HCT116 (cell line): ENCODE results near the gene ATP6V0C. TPM values are rescaled to one million over a fixed set of nuclear protein-coding genes. Genes with fewer than 3 reads are reported as not detected.

ENCODE experiments used
- ATAC-seq: fragments of 200-7000 bp; cut with Tn5 transposase; 2 replicates; pipeline ENCODE4 v1.9.1; 2020; ENCODE audit warnings: mild to moderate bottlenecking, moderate library complexity
- BruUV-seq: library from RNA; stranded (reverse); fragments of 400-500 nt; replicated peaks from 2 replicates; lab custom pipeline; 2021; lab: Mats Ljungman, UMichigan
- CTCF ChIA-PET: fragments of 300-600 bp; sonication (Branson Sonifier 250); formaldehyde crosslinking; loops from one replicate; lab custom pipeline; 2021; ENCODE audit warnings: antibody characterized with exemption; lab: Charles Lee
- POLR2A ChIA-PET: fragments of 300-600, 350-600 bp; sonication (Branson Sonifier 250); formaldehyde crosslinking; loops from one replicate; lab custom pipeline; 2021; ENCODE audit warnings: antibody characterized with exemption; lab: Charles Lee
- RAD21 ChIA-PET, 2 experiments: fragments of 300-600 bp; sonication (Branson Sonifier 250); formaldehyde crosslinking; loops; one replicate each; lab custom pipeline; 2023; ENCODE audit warnings: low total read pairs in 2 of 2; ENCODE audit not compliant: uncharacterized antibody in 2 of 2, unreplicated experiment in 2 of 2, low non-redundant PET in 1 of 2; lab: Charles Lee
- DNase-seq: peaks from one replicate; pipeline ENCODE4 v3.0.0-alpha.2; 2010; ENCODE audit warnings: low read depth, low spot score
- H2AFZ ChIP-seq: fragments of 200-600 bp; shearing (Covaris generic), sonication (generic); 2 replicates; pipeline ENCODE4 v1.6.1; 2017; ENCODE audit warnings: low read depth, mixed run types, mixed read lengths, antibody characterized with exemption, low read length; ENCODE audit not compliant: poor library complexity, severe bottlenecking
- H3K27ac ChIP-seq: 2 replicates; pipeline ENCODE4 v1.5.1; 2012; ENCODE audit warnings: low read depth, low read length
- H3K27me3 ChIP-seq: fragments of 200-600 bp; sonication (generic); 2 replicates; pipeline ENCODE4 v1.6.1; 2016; ENCODE audit warnings: mixed run types, low read length, mixed read lengths; ENCODE audit not compliant: insufficient read depth
- H3K36me3 ChIP-seq, 2 experiments: fragments of 200-500 bp in 1 of 2; fragments of 200-600 bp in 1 of 2; sonication (Bioruptor generic) in 1 of 2; sonication (generic) in 1 of 2; 2 replicates each; pipeline versions ENCODE4 v1.5.1 to v1.6.1; 2014 to 2016; ENCODE audit warnings: low read length in 2 of 2, inconsistent platforms in 1 of 2, mixed read lengths in 1 of 2, mixed run types in 1 of 2; ENCODE audit not compliant: insufficient read depth in 2 of 2, control insufficient read depth in 1 of 2
- H3K4me1 ChIP-seq, 2 experiments: fragments of 200-600 bp in 1 of 2; sonication (generic) in 1 of 2; 2 replicates each; pipeline versions ENCODE4 v1.5.1 to v1.6.1; 2012 to 2017; ENCODE audit warnings: low read length in 2 of 2, inconsistent platforms in 1 of 2, mild to moderate bottlenecking in 1 of 2, mixed read lengths in 1 of 2, mixed run types in 1 of 2, moderate library complexity in 1 of 2; ENCODE audit not compliant: insufficient read depth in 2 of 2, control insufficient read depth in 1 of 2
- H3K4me2 ChIP-seq: fragments of 200-600 bp; sonication (generic); 2 replicates; pipeline ENCODE4 v1.6.1; 2017; ENCODE audit warnings: mixed run types, low read length, mixed read lengths
- H3K4me3 ChIP-seq, 2 experiments: fragments of 200-600 bp in 1 of 2; sonication (generic) in 1 of 2; replicated peaks in 1 of 2; 2 replicates each; pipeline ENCODE4 v1.5.1; 2011 to 2016; ENCODE audit warnings: low read length in 2 of 2, control low read depth in 1 of 2, low read depth in 1 of 2, mild to moderate bottlenecking in 1 of 2, mixed read lengths in 1 of 2, mixed run types in 1 of 2
- H3K79me2 ChIP-seq: fragments of 200-600 bp; sonication (generic); 2 replicates; pipeline ENCODE4 v1.6.1; 2017; ENCODE audit warnings: mild to moderate bottlenecking, mixed run types, low read length, moderate library complexity, mixed read lengths; ENCODE audit not compliant: insufficient read depth
- H3K9ac ChIP-seq: fragments of 200-600 bp; sonication (generic); 2 replicates; pipeline ENCODE4 v1.6.1; 2016; ENCODE audit warnings: low read length, mixed read lengths
- H3K9me2 ChIP-seq: fragments of 200-600 bp; sonication (generic), shearing (Covaris generic); 2 replicates; pipeline ENCODE4 v1.6.1; 2017; ENCODE audit warnings: mixed run types, mild to moderate bottlenecking, moderate library complexity; ENCODE audit not compliant: insufficient read depth
- H3K9me3 ChIP-seq, 2 experiments: fragments of 200-500 bp in 1 of 2; fragments of 200-600 bp in 1 of 2; sonication (Bioruptor generic) in 1 of 2; sonication (generic) in 1 of 2; 2 replicates each; pipeline ENCODE4 v1.6.1; 2014 to 2017; ENCODE audit warnings: low read length in 2 of 2, mixed read lengths in 2 of 2, inconsistent platforms in 1 of 2, low read depth in 1 of 2, mild to moderate bottlenecking in 1 of 2, mixed run types in 1 of 2, moderate library complexity in 1 of 2; ENCODE audit not compliant: control insufficient read depth in 1 of 2, insufficient read depth in 1 of 2
- H4K20me1 ChIP-seq: fragments of 200-600 bp; sonication (generic), shearing (Covaris generic); 2 replicates; pipeline ENCODE4 v1.6.1; 2017; ENCODE audit warnings: mixed run types, mild to moderate bottlenecking, moderate library complexity; ENCODE audit not compliant: insufficient read depth
- ATF3 ChIP-seq: IDR thresholded peaks from 2 replicates; pipeline ENCODE4 v1.6.1; 2012
- CEBPB ChIP-seq: IDR thresholded peaks from 2 replicates; pipeline ENCODE4 v1.6.1; 2012; ENCODE audit warnings: low read depth
- CTCF ChIP-seq, 3 experiments: fragments of 200-600 bp in 1 of 3; sonication (generic) in 1 of 3; IDR thresholded peaks in 2 of 3; conservative IDR thresholded peaks in 1 of 3; 2 replicates each; pipeline ENCODE4 v1.5.1; 2012 to 2017; ENCODE audit warnings: low read depth in 2 of 3, low read length in 2 of 3, antibody characterized with exemption in 1 of 3, borderline replicate concordance in 1 of 3, control low read depth in 1 of 3, mild to moderate bottlenecking in 1 of 3, mixed read lengths in 1 of 3, mixed run types in 1 of 3, moderate library complexity in 1 of 3; ENCODE audit not compliant: insufficient read depth in 1 of 3
- EGR1 ChIP-seq: IDR thresholded peaks from 2 replicates; pipeline ENCODE4 v1.6.1; 2012; ENCODE audit warnings: low read depth
- ELF1 ChIP-seq: IDR thresholded peaks from 2 replicates; pipeline ENCODE4 v1.6.1; 2012; ENCODE audit warnings: low read depth, borderline replicate concordance
- EZH2phosphoT487 ChIP-seq: fragments of 200-600 bp; IDR thresholded peaks from 2 replicates; pipeline ENCODE4 v1.6.1; 2018; ENCODE audit warnings: antibody characterized with exemption, borderline replicate concordance
- JUND ChIP-seq: IDR thresholded peaks from 2 replicates; pipeline ENCODE4 v1.6.1; 2012
- POLR2A ChIP-seq: IDR thresholded peaks from 2 replicates; pipeline ENCODE4 v1.7.0; 2011; ENCODE audit warnings: borderline replicate concordance; ENCODE audit not compliant: insufficient read depth, insufficient read length; ENCODE audit errors: extremely low read depth
- POLR2AphosphoS5 ChIP-seq: IDR thresholded peaks from 2 replicates; pipeline ENCODE4 v1.6.1; 2011; ENCODE audit warnings: mild to moderate bottlenecking, low read depth, low read length, moderate library complexity
- RAD21 ChIP-seq: IDR thresholded peaks from 2 replicates; pipeline ENCODE4 v1.6.1; 2012; ENCODE audit warnings: low read depth, mild to moderate bottlenecking
- REST ChIP-seq: IDR thresholded peaks from 2 replicates; pipeline ENCODE4 v1.6.1; 2012; ENCODE audit warnings: low read depth
- SIN3A ChIP-seq: IDR thresholded peaks from 2 replicates; pipeline ENCODE4 v1.6.1; 2012; ENCODE audit warnings: low read depth
- SRF ChIP-seq: IDR thresholded peaks from 2 replicates; pipeline ENCODE4 v1.6.1; 2012; ENCODE audit warnings: low read depth
- TCF7L2 ChIP-seq: IDR thresholded peaks from 2 replicates; pipeline ENCODE4 v1.7.0; 2011; ENCODE audit warnings: borderline replicate concordance, inconsistent platforms; ENCODE audit not compliant: insufficient read depth, insufficient read length; ENCODE audit errors: extremely low read depth
- YY1 ChIP-seq: IDR thresholded peaks from 2 replicates; pipeline ENCODE4 v1.6.1; 2011; ENCODE audit warnings: low read length, low read depth, moderate library complexity, mild to moderate bottlenecking; ENCODE audit not compliant: insufficient replicate concordance; ENCODE audit errors: extremely low read depth
- ZBTB33 ChIP-seq: IDR thresholded peaks from 2 replicates; pipeline ENCODE4 v1.6.1; 2011; ENCODE audit warnings: mild to moderate bottlenecking, low read length, moderate library complexity; ENCODE audit not compliant: insufficient replicate concordance; ENCODE audit errors: extremely low read depth
- ZFX ChIP-seq: fragments of 450-650 bp; IDR thresholded peaks from 2 replicates; pipeline ENCODE4 v1.6.1; 2017
- ZNF274 ChIP-seq: fragments of 200-500 bp; sonication (Bioruptor generic); IDR thresholded peaks from 2 replicates; pipeline ENCODE4 v1.6.1; 2014; ENCODE audit warnings: mild to moderate bottlenecking, low read depth, low read length, inconsistent platforms
- intact Hi-C: fragments of 100-400 bp; cut with micrococcal nuclease; formaldehyde crosslinking; loops from 2 replicates; pipeline ENCODE4 v1.10.0; 2022
- total RNA-seq: library from RNA; stranded (reverse); gene quantifications from one replicate; pipeline ENCODE4 v1.2.1, GENCODE V29; 2021; ENCODE audit not compliant: unreplicated experiment
- TF ChIP-seq, protein P1 (sequence below): IDR thresholded peaks from 2 replicates; pipeline ENCODE4 v1.6.1; 2012

ATP6V0C gene
- total RNA-seq, 1 experiment from 2014 or later: 187 TPM

DNA sequence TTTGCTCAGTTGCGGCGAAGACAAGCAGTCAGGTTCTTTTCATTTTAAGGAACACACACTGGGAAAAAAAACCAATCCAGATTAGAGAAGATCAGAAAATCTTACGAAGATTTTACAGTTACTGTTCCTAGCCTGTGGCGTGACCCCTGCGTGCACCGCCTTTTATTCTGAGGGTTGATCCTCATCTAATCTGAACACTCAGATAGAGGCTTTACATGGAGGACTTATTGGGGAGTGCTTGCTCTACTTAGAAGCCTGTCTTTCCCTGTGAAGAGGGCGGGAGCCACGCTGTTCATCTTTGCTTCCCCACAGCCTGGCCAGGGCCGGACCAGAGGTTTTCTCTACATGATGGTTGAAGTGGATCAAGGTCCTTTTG is 37.4 kb upstream of the ATP6V0C start (continued):
- TF ChIP-seq ZNF274 (no peak), POLR2AphosphoS5 (no peak), REST (no peak)

DNA sequence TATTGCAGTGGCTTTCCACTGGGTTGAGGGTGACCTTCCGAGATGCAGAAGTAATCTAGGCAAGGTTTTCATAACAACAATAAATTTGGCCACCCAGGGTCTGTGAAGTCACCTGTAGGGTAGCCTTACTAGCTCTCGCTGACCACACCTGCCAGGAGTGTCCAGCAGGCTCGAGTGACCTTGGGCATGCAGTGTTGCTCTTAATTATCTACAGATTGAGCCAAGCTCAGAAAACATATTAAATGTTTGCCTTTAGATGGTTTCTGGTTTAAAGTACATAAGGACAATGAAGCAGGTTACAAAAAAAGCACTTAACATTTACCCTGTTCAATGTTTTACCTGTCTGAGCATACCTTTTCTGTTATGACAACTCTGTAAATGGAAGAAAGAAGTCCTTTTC is 37.0 kb upstream of the ATP6V0C start:
- Histone ChIP-seq H3K27me3 (no peaks in the 10 kb centered on the region), H3K36me3 (no peaks in the 10 kb centered on the region), H3K9ac (no peak overlapping the region), H4K20me1 (no peaks in the 10 kb centered on the region), H3K9me2 (no peaks in the 10 kb centered on the region), H3K4me1 (peaks cover 15 to 30% of the 10 kb centered on the region in 2 experiments), H3K4me3 (no peak overlapping the region), H3K27ac (no peak overlapping the region), H3K79me2 (peaks cover 37% of the 10 kb centered on the region; the same call in 1 of the 2 replicates), H3K9me3 (no peaks in the 10 kb centered on the region), H3K4me2 (no peak overlapping the region), H2AFZ (no peak overlapping the region)
- intact Hi-C loops: no loop called here
- CTCF ChIA-PET: no interaction called here
- TSS peak; percentile 52 for BruUV-seq
- POLR2A ChIA-PET: no interaction called here
- DNase-seq (no peak), ATAC-seq (no peak)
- no peak for TF ChIP-seq YY1
- no peak for TF ChIP-seq EGR1
- no peak for TF ChIP-seq SRF
- TF ChIP-seq POLR2AphosphoS5: no peak
- no peak for TF ChIP-seq JUND
- TF ChIP-seq CEBPB: no peak
- TF ChIP-seq ZNF274: no peak
- TF ChIP-seq RAD21: no peak
- no peak for TF ChIP-seq CTCF (IDR thresholded peaks at IDR 0.05 in 2 of 3, conservative IDR thresholded peaks at IDR 0.05 in 1 of 3; ENCODE audit: borderline replicate concordance in 1 of 3, insufficient read depth in 1 of 3, low read depth in 2 of 3, low read length in 2 of 3)
- no peak for TF ChIP-seq ATF3
- TF ChIP-seq SIN3A: no peak
- TF ChIP-seq POLR2A: no peak
- TF ChIP-seq, protein P1, sequence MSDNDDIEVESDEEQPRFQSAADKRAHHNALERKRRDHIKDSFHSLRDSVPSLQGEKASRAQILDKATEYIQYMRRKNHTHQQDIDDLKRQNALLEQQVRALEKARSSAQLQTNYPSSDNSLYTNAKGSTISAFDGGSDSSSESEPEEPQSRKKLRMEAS: no peak
- TF ChIP-seq ZBTB33: no peak
- TF ChIP-seq ELF1: no peak
- no peak for TF ChIP-seq TCF7L2
- TF ChIP-seq ZFX: no peak
- TF ChIP-seq EZH2phosphoT487: no peak
- RAD21 ChIA-PET: no interaction called here
